Stimulated activated CD8-positive, alpha-beta memory T cell treated with anti-CD3 and anti-CD28 coated beads, Interleukin-4, amount 100 ng/mL, for 24 hours (primary cell): ENCODE results near the gene PDHB.

Source experiments
- DNase-seq: peaks from one replicate; pipeline ENCODE4 v3.0.0-alpha.2; 2020; ENCODE audit warnings: low read depth

Gene PDHB

DNA sequence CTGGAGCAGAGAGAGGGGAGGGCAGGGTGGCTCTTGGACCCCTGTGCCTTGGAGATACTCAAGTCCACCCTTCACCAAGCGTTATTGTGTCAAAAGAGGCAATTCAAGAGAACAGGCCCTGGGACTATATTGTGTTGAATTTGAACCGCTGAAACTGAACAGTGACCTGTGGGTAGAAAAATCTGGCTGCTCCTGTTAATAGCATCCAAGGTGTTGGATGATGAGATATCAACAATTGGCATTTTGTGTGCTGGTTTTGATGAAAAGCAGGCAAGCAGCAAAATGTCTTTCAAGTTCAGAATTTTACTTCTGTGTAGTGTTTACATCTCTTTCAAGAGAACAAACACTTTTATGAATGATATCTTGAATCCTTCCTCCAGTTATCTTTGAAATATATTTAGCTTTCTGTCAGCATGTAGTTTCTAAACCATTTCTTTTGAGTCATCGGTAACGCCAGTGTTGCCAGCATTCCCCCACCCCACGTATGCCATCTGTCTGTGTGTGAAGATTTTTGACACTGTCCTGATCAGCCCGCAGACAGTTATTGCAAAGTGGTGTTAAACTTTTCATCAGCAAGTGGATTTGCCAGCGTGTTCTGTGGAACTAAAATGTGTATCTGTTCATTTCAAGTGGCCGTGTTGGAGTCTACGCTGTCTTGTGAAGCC, 34.8 kb downstream of the PDHB start:
- no peak for DNase-seq

DNA sequence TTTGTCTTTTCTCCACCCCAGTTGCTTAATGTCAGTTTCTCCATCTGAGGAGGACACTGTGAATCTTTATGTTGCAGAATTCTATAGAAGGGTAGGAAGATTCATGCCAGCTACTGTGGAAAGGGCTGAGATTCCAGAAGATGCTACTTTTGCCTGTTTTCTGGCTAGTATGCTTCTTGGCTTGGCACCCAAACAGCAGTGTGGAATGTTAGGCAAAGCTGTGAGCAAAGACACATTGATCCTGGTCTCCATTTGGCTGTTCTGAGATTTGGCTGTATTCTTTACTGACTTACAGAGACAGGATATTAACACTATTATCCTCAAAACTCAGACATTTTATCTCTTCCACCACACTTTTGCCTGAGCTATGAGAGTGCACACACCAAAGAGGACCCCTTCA, 39.3 kb downstream of the PDHB start:
- no peak for DNase-seq

DNA sequence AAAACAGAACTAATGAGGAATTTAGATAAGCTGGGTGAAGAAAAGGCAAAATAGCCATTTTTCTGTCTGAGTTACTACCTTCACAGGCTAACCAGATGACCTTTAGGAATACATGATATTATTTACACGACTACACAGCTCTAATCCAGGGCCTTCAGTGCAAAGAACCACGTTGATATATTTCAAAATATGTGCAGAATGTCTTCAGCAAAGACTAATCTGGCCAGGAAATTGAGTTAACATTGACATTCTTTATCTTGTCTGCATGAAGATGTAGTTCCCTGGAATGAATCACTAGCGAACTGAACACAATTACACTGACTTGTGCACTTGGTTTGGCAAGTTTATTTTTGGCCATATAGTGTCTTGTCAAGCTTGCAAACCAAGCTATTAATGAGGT, 41.5 kb downstream of the PDHB start:
- no peak for DNase-seq

DNA sequence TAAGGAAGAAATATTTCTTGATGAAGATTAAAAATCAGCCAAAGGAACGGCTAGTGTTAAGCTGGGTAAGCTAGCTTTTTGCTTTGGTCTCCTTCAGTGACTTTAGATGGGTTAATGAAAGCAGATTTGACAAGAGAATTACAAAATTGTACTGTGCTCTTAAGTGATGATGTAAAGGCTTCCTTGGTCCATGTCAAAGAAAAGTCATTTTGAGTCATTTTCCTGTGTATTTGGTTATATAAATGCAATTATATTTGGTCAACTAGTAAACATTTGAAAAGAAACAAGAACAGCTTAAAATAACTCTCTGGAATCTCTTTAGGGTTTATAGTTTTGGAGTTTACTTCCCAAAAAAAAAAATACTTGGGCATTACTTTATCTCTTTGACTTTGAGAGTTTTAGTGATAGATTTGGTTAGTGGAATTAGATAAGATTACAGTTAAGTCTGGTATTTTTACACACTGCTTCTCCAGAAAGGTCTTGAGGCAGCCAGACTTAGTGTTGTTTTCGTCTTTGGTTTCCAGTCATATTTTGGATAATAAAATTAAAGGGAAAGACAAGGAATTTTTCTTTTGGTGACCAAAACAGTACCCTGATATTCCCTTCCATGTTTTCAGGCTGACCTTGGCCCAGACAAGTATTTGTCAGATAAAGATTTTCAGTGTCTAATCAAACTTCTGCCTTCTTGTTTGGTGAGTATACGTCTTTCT, 42.3 kb downstream of the PDHB start:
- DNase-seq = no peak

DNA sequence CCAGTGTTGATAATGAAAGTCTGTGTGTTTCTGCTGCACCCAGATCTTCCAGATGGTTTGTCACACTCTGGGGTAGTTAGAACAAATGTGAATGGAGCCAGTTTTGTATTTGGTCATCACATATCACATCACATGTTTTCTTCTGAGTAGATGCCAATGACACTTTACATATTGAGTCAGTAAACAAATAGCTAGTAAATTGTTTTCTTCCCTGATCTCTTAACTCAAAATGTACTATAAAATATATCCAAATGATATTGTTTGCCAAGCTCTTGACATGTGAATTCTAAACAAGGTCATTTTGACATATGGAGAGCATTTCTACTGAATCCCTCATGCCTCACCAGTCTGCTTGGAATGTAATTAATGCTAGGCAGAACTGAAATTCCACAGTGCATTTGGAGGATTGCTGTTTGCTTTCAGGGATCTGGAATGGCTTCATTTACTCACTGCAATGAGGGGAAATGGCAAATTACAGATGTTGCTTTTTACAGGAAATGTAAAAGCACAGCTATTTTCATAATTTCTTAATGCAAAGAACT, 45.0 kb downstream of the PDHB start:
- no peak for DNase-seq

DNA sequence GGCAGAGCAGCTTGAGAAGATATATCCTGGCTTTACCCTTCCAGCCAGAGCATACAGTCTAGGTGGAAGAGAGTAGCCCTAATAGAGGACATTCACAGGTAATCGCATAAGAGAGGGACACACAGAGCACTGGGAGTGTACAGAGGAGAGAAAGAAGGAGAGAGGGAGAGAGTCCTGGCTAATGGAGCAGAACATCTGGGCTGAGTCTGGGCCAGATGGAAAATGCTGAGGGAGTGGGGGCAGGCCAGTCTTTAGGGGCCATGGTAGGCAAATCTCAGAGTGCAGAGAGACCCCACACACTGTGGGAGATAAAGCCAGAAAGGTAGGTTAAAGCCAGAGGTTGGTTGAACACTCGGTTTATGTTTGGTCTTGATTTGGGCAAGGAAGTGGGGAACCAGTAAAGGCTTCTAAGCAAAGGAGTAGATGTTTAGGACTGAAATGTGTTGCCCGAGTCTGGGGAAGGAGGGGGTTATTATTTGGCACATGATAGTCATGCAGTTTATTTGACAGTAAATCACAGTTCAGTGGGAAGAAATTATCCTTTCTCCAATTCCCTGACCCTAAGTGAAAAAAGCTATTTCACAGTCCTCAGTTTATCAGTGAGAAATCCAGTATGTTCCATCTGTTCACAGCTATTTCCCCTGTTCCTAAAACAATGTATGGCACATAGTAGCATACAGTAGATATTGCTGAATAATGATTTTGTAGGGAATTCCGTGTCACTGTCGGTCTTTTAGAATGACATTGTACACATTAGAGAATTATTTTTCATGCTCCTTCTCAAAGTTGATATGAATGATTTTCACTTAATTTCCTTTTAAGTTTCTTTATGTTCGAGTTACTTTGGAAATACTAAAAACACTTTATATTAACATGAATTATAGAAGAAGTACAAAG, 45.7 kb downstream of the PDHB start:
- DNase-seq = no peak

DNA sequence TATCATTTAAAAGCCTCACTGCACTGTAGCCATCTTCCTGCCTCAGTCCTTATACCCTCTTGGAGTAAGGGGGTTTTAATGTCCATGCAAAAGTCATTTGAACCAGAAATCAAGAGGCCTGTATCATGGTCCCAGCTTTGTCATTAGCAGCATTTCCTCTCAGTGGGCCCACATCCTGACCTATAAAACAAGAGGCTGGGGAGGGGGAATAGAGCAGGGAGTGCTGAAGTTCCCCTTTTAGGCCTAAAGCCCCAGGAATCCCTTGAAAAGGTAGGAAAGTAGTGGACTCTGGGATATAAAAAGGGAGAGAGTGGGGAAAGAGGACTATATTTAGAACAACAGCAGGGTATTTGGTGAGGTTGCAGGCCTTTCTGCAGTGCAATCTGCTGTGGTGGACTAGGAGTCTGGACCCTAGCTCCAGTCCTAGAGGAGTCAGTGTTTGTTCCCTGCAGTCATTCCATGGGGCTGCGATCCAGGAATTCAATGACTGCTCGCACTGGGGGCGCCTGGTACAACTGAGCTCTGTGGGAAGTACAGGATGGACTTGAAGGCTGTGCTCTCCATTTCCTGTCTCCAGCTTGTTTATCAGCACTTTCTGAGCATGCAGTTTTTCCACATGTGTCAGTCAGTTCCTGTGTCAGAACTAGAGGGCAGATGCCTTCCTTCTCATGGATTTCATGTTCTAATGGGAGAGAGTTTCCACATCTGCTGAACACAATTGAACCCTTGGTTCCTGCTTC, 46.8 kb downstream of the PDHB start:
- no peak for DNase-seq

DNA sequence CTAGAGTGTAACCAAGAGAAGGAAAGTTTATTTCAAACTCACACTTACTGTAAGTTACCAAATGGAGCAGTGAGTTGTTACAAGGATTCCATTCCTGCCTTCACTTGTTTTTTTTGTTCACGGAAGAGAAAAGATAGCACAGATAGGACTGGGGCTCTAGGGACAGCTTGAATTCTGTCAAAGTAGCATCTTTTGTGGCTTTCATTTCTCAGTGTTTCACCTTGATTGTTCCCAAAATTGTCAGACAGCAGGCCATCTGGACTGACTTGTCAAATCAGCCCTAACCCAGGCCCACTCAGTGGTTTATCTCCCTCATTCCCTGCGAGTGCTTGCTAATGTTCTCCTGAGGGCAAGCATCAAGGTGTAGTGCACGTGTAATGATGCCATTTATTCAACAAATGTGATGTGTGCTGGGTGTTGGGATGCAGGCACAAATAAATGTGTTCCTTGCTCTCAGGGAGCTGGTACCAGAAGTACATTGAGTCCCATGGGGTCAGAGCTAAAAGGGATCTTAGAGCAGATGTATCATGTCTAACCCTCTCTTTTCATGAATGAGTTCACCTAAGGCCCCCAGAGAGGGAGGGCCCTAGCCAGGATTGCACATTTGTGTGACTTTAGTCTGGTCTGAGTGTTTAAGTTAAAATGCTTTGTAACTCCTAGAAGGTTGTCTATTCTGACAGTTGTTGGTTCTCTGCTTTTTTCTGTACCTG, 49.1 kb downstream of the PDHB start:
- no peak for DNase-seq

DNA sequence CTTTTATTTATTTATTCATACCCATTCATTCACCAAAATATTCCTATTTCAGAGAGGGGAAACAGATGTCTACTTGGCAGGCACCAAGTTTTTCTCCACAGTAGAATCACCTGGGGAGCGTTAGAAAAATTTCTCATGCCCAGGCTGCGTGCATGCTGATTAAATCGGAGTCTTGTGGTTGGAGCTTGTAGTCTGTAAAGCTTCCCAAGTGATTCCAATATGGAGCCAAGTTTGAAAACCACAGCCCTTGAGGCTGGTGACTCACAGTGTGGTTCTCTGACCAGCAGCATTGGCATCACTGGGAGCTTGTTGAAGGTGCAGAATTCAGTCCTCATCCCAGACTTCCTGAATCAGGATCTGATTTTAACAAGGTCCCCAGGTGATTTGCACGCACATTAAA, 49.7 kb downstream of the PDHB start:
- DNase-seq = no peak

DNA sequence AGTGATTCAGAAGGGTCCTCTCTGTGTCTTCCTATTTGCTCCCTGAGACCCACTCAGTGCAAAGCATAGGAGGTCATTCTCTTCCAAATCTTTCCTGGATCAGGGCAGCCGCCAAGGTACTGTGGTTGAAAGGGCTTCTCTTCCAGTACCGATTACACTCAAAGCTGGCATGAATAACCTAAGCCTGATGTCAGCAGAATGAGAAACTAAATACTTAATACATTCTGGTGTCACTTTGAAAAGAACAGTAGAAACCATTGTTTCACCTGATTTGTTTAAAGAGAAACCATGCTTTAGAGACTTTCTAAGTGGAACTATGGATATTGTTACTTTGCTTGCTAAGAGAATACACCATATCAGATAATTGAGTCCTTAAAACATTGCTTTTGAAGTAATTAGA, 50.2 kb downstream of the PDHB start:
- no peak for DNase-seq

DNA sequence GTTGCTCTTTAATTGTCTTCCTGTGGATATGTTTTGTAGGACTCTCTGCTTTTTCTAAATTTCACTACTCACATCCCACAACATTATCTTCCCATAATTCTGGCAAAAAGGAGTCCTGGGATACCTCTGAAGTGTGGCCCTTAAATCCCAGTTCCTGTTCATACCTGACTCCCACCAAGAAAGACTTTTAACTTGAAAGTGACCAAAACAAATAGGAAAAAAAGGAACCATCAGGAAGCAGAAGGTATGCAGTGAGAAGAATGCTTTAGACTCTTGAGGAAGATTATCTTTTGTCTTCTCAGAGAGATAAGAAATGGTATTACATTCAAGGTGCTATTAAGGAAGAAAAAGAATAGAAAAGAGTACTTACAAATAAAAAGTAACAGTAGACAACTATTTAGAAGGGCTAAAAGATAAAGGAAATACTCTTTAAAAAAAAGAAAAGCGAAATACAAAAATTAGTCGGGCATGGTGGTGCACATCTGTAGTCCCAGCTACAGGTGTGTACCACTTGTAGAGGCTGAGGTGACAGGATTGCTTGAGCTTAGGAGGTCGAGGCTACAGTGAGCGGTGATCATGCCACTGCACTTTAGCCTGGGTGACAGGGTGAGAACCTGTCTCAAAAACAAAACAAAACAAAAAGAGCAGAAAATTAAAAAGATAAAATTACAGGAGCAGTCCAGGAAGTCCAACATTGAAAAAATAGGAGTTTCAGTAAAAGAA, 54.1 kb downstream of the PDHB start:
- DNase-seq = no peak

DNA sequence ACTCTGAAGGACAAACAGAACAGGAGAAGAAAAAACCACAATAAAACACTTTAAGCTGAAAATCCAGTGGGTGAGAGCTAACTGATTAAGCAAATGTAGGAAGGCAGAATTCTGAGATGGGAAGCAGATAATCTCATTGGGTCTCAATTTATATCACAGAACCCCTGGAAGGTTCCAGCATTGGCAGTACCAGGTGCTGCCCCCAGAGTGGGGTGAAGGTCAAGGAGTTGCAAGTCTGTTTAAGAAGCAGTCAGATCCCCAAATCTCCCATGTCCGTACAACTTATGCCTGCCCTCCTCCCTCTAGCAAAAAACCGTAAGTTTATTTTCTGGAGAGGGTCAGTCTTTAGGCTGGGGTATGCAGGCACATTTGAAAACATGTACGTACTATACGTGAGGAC, 55.9 kb downstream of the PDHB start:
- DNase-seq = no peak
